AG09309 (cell line): Measurements from ENCODE around the gene IL1R2.

Source experiments
- DNase-seq: peaks from one replicate; pipeline ENCODE4 v3.0.0-alpha.2; 2010; ENCODE audit warnings: low read depth
- H3K4me3 ChIP-seq: 2 replicates; pipeline ENCODE4 v1.5.1; 2011; ENCODE audit warnings: mild to moderate bottlenecking, low read depth, low read length, moderate library complexity; ENCODE audit not compliant: control insufficient read depth
- TF ChIP-seq, protein P1 (sequence below): IDR thresholded peaks from 2 replicates; pipeline ENCODE4 v1.5.1; 2011; ENCODE audit warnings: mild to moderate bottlenecking, low read depth, low read length, inconsistent platforms; ENCODE audit not compliant: insufficient read depth, control insufficient read depth; ENCODE audit errors: missing control alignments

IL1R2 gene

DNA sequence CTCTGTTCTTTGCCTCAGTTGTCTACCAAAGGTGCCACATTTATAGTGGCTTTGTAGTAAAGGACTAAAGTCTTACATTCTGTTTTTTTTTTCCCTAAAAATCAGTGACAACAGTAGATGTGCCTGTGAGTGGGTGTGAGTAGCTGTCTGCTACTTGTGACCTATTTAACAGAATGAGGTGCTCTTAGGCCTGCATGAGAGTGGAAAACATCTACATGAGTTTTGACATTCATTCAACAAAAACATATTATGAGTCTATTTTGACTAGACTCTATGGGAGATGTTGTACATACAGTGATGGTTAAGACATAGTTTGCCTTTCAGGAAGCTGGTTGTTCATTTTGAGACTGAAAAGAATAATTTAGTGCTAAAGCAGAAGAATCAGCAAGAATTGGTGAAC lies 36.7 kb downstream of the IL1R2 start:
- no peak for DNase-seq
- TF ChIP-seq, protein P1, sequence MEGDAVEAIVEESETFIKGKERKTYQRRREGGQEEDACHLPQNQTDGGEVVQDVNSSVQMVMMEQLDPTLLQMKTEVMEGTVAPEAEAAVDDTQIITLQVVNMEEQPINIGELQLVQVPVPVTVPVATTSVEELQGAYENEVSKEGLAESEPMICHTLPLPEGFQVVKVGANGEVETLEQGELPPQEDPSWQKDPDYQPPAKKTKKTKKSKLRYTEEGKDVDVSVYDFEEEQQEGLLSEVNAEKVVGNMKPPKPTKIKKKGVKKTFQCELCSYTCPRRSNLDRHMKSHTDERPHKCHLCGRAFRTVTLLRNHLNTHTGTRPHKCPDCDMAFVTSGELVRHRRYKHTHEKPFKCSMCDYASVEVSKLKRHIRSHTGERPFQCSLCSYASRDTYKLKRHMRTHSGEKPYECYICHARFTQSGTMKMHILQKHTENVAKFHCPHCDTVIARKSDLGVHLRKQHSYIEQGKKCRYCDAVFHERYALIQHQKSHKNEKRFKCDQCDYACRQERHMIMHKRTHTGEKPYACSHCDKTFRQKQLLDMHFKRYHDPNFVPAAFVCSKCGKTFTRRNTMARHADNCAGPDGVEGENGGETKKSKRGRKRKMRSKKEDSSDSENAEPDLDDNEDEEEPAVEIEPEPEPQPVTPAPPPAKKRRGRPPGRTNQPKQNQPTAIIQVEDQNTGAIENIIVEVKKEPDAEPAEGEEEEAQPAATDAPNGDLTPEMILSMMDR: no peak
- no peak overlapping the region for H3K4me3 ChIP-seq

- no peak overlapping the region for H3K4me3 ChIP-seq
- DNase-seq: no peak
- TF ChIP-seq, protein P1: no peak
These were observed 37.6 kb downstream of the IL1R2 start for GRCh38 chr2:102029405-102029804.

DNA sequence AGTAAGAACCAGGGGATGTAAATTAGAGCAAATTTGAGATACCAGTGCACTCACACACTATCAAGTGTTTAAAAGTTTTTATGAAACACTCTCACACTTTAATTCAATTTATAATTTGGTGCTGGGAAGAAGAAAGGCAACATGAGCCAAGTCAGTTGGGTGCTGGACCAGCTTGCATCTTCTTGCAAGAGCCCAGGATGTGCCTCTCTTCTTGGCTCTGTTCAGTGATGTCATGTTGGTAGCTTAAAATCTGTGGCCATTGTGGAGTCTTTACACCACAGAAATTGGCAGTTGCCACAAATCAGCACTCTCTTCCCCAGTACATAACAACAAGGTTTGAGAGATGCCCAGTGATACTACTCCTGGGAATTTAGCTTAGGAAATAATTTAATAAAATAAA lies 38.2 kb downstream of the IL1R2 start:
- H3K4me3 ChIP-seq: no peak overlapping the region
- DNase-seq: no peak
- TF ChIP-seq, protein P1: no peak

GRCh38 chr2:102030502-102030854 lies 38.7 kb downstream of the IL1R2 start:
- TF ChIP-seq, protein P1: no peak
- no peak for DNase-seq
- no peak overlapping the region for H3K4me3 ChIP-seq

DNA sequence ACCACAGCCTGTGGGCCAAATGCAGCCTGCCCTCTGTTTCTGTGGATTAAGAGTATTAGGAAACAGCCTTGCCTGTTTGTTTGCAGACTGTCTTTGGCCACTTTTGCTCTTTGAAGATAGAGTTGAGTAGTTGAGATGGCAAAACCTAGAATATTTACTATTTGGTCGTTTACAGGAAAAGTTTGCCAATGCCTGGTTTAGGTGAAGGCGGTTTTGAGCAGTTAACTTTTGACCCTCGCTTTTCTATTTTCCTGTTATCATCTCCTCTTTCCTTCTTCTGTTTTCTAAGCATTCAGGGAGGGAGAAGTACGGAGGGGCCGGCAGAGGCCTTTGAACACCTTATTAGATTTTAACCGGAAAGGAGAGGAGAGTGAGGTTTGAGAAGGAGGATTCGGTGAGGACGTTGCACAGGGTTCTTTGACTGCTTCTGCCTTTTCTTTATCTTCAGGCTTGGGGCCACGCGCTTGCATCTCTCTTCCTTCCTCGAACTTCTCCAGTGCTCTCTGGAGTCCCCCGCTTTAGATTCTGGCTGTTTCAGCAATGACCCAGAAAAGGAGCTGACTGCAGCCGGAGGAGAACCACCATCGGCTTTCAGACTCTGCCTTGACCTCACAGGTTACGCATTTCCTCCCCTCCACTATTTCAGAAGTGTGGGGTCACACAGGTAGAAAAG lies 39.2 kb downstream of the IL1R2 start:
- DNase-seq: no peak
- H3K4me3 ChIP-seq: no peak overlapping the region
- TF ChIP-seq, protein P1: no peak

GRCh38 chr2:102032368-102033030 lies 40.7 kb downstream of the IL1R2 start:
- H3K4me3 ChIP-seq: no peak overlapping the region
- no peak for DNase-seq
- TF ChIP-seq, protein P1: no peak
